ENCODE results near the gene NAALADL1.

- TF ChIP-seq CTCF (conservative IDR thresholded peaks at IDR 0.05; ENCODE audit: low read depth, low read length) (no peak), EZH2 (IDR thresholded peaks at IDR 0.05; ENCODE audit: borderline replicate concordance, low read depth, low read length, poor library complexity, severe bottlenecking) (no peak)
These were observed 13.7 kb upstream of the NAALADL1 start for GRCh38 chr11:65071907-65072630.
